Stimulated activated memory B cell treated with anti-CD40 and anti-IgM and Interleukin-4, amounts not matched to agents 10 μg/mL and 1 μg/mL and 100 μg/mL, for 72 hours (primary cell): ENCODE measurements around the gene NKX6-2.

Experiments
- ATAC-seq: fragments of 150-1000 bp; cut with Tn5 transposase; 2 replicates; pipeline ENCODE4 v1.10.0; 2021
- H3K27ac Mint-ChIP-seq: one replicate; pipeline ENCODE4 v1.8.0; 2022; ENCODE audit warnings: mild to moderate bottlenecking, mixed read lengths
- H3K27me3 Mint-ChIP-seq: one replicate; pipeline ENCODE4 v1.8.0; 2022; ENCODE audit warnings: mixed read lengths
- H3K36me3 Mint-ChIP-seq: one replicate; pipeline ENCODE4 v1.8.0; 2022; ENCODE audit warnings: mixed read lengths
- H3K4me1 Mint-ChIP-seq: one replicate; pipeline ENCODE4 v1.8.0; 2022; ENCODE audit warnings: mixed read lengths
- H3K4me3 Mint-ChIP-seq: one replicate; pipeline ENCODE4 v1.8.0; 2022; ENCODE audit warnings: mild to moderate bottlenecking, moderate library complexity, mixed read lengths
- H3K9me3 Mint-ChIP-seq: one replicate; pipeline ENCODE4 v1.8.0; 2022; ENCODE audit warnings: mixed read lengths

Gene NKX6-2

GRCh38 chr10:132763545-132763944 lies 22.4 kb downstream of the NKX6-2 start:
- no peak overlapping the region for H3K27ac Mint-ChIP-seq
- H3K27me3 Mint-ChIP-seq = no peaks in the 10 kb centered on the region
- ATAC-seq = no peak
- no peaks in the 10 kb centered on the region for H3K9me3 Mint-ChIP-seq
- H3K4me1 Mint-ChIP-seq = peaks cover 8% of the 10 kb centered on the region
- peaks cover 69% of the 10 kb centered on the region for H3K36me3 Mint-ChIP-seq
- H3K4me3 Mint-ChIP-seq = no peak overlapping the region

GRCh38 chr10:132762267-132762666 lies 23.7 kb downstream of the NKX6-2 start:
- H3K27me3 Mint-ChIP-seq = no peaks in the 10 kb centered on the region
- H3K36me3 Mint-ChIP-seq = peaks cover 59% of the 10 kb centered on the region
- peaks cover 8% of the 10 kb centered on the region for H3K4me1 Mint-ChIP-seq
- H3K4me3 Mint-ChIP-seq = no peak overlapping the region
- ATAC-seq = no peak
- H3K9me3 Mint-ChIP-seq = no peaks in the 10 kb centered on the region
- no peak overlapping the region for H3K27ac Mint-ChIP-seq

GRCh38 chr10:132761395-132762060 lies 24.4 kb downstream of the NKX6-2 start:
- peaks cover 61% of the 10 kb centered on the region for H3K36me3 Mint-ChIP-seq
- ATAC-seq = no peak
- H3K4me1 Mint-ChIP-seq = peaks cover 8% of the 10 kb centered on the region

GRCh38 chr10:132758865-132759264 lies 27.1 kb downstream of the NKX6-2 start:
- Mint-ChIP-seq H3K27me3 (no peaks in the 10 kb centered on the region), H3K4me1 (peaks cover 8% of the 10 kb centered on the region), H3K36me3 (peaks cover 64% of the 10 kb centered on the region), H3K27ac (no peak overlapping the region), H3K4me3 (no peak overlapping the region), H3K9me3 (peaks cover 7% of the 10 kb centered on the region)
- ATAC-seq = no peak

More at GRCh38 chr10:132761395-132762060, 24.4 kb downstream of the NKX6-2 start:
- no peaks in the 10 kb centered on the region for H3K9me3 Mint-ChIP-seq
- no peaks in the 10 kb centered on the region for H3K27me3 Mint-ChIP-seq
- H3K27ac Mint-ChIP-seq = no peak overlapping the region
- H3K4me3 Mint-ChIP-seq = no peak overlapping the region

- Mint-ChIP-seq H3K9me3 (peaks cover 7% of the 10 kb centered on the region), H3K27me3 (no peaks in the 10 kb centered on the region), H3K4me1 (peaks cover 4% of the 10 kb centered on the region), H3K4me3 (no peak overlapping the region), H3K36me3 (peaks cover 74% of the 10 kb centered on the region), H3K27ac (no peak overlapping the region)
- no peak for ATAC-seq
Measured at GRCh38 chr10:132757171-132757570, 28.8 kb downstream of the NKX6-2 start.

GRCh38 chr10:132756591-132756990 lies 29.4 kb downstream of the NKX6-2 start:
- Mint-ChIP-seq H3K27me3 (no peaks in the 10 kb centered on the region), H3K9me3 (peaks cover 7% of the 10 kb centered on the region), H3K27ac (no peak overlapping the region), H3K4me3 (no peak overlapping the region), H3K4me1 (no peaks in the 10 kb centered on the region), H3K36me3 (peaks cover 74% of the 10 kb centered on the region)
- no peak for ATAC-seq

GRCh38 chr10:132755166-132755711 lies 30.7 kb downstream of the NKX6-2 start:
- H3K4me1 Mint-ChIP-seq = no peaks in the 10 kb centered on the region
- peaks cover 7% of the 10 kb centered on the region for H3K9me3 Mint-ChIP-seq
- peaks cover 75% of the 10 kb centered on the region for H3K36me3 Mint-ChIP-seq
- H3K27me3 Mint-ChIP-seq = no peaks in the 10 kb centered on the region
- no peak overlapping the region for H3K27ac Mint-ChIP-seq
- H3K4me3 Mint-ChIP-seq = no peak overlapping the region
- no peak for ATAC-seq

GRCh38 chr10:132754071-132754470 lies 31.9 kb downstream of the NKX6-2 start:
- ATAC-seq = no peak

GRCh38 chr10:132753596-132753995 lies 32.4 kb downstream of the NKX6-2 start:
- Mint-ChIP-seq H3K4me3 (no peak overlapping the region), H3K27ac (no peak overlapping the region), H3K27me3 (no peaks in the 10 kb centered on the region), H3K36me3 (peaks cover 76% of the 10 kb centered on the region), H3K9me3 (peaks cover 7% of the 10 kb centered on the region), H3K4me1 (no peaks in the 10 kb centered on the region)
- no peak for ATAC-seq

More at GRCh38 chr10:132754071-132754470, 31.9 kb downstream of the NKX6-2 start:
- H3K9me3 Mint-ChIP-seq = peaks cover 7% of the 10 kb centered on the region
- no peaks in the 10 kb centered on the region for H3K4me1 Mint-ChIP-seq
- no peaks in the 10 kb centered on the region for H3K27me3 Mint-ChIP-seq
- H3K27ac Mint-ChIP-seq = no peak overlapping the region
- H3K4me3 Mint-ChIP-seq = no peak overlapping the region
- peaks cover 76% of the 10 kb centered on the region for H3K36me3 Mint-ChIP-seq

- Mint-ChIP-seq H3K4me3 (no peak overlapping the region), H3K27ac (no peak overlapping the region), H3K36me3 (peaks cover 76% of the 10 kb centered on the region), H3K27me3 (no peaks in the 10 kb centered on the region), H3K4me1 (no peaks in the 10 kb centered on the region), H3K9me3 (peaks cover 7% of the 10 kb centered on the region)
- ATAC-seq = no peak
Measured at GRCh38 chr10:132752961-132753360, 33.0 kb downstream of the NKX6-2 start.

- Mint-ChIP-seq H3K27me3 (no peaks in the 10 kb centered on the region), H3K36me3 (peaks cover 74% of the 10 kb centered on the region), H3K4me3 (no peak overlapping the region), H3K4me1 (no peaks in the 10 kb centered on the region), H3K9me3 (peaks cover 7% of the 10 kb centered on the region), H3K27ac (no peak overlapping the region)
- ATAC-seq = peak; percentile 75
Measured at GRCh38 chr10:132752378-132752777, 33.6 kb downstream of the NKX6-2 start.

GRCh38 chr10:132750936-132751335 lies 35.0 kb downstream of the NKX6-2 start:
- Mint-ChIP-seq H3K36me3 (peaks cover 63% of the 10 kb centered on the region), H3K4me3 (no peak overlapping the region), H3K4me1 (no peaks in the 10 kb centered on the region), H3K27ac (no peak overlapping the region), H3K9me3 (peaks cover 7% of the 10 kb centered on the region), H3K27me3 (no peaks in the 10 kb centered on the region)
- ATAC-seq = no peak

GRCh38 chr10:132749371-132749795 lies 36.6 kb downstream of the NKX6-2 start:
- Mint-ChIP-seq H3K9me3 (no peaks in the 10 kb centered on the region), H3K27ac (no peak overlapping the region), H3K27me3 (no peaks in the 10 kb centered on the region), H3K36me3 (peaks cover 47% of the 10 kb centered on the region), H3K4me1 (no peaks in the 10 kb centered on the region), H3K4me3 (no peak overlapping the region)
- ATAC-seq = no peak

- H3K9me3 Mint-ChIP-seq = no peaks in the 10 kb centered on the region
- H3K36me3 Mint-ChIP-seq = peaks cover 41% of the 10 kb centered on the region
- ATAC-seq = no peak
- H3K27ac Mint-ChIP-seq = no peak overlapping the region
- H3K27me3 Mint-ChIP-seq = no peaks in the 10 kb centered on the region
- H3K4me1 Mint-ChIP-seq = no peaks in the 10 kb centered on the region
- H3K4me3 Mint-ChIP-seq = no peak overlapping the region
Measured at GRCh38 chr10:132748545-132749370, 37.2 kb downstream of the NKX6-2 start.

GRCh38 chr10:132748135-132748534 lies 37.8 kb downstream of the NKX6-2 start:
- no peak for ATAC-seq
- H3K36me3 Mint-ChIP-seq = peaks cover 36% of the 10 kb centered on the region
- no peak overlapping the region for H3K4me3 Mint-ChIP-seq
- no peaks in the 10 kb centered on the region for H3K9me3 Mint-ChIP-seq
- H3K4me1 Mint-ChIP-seq = no peaks in the 10 kb centered on the region
- no peak overlapping the region for H3K27ac Mint-ChIP-seq
- no peaks in the 10 kb centered on the region for H3K27me3 Mint-ChIP-seq
